ENCODE data around the gene C1orf53. TPM values are rescaled to one million over a fixed set of nuclear protein-coding genes. Genes with fewer than 3 reads are reported as not detected.
A peak's percentile ranks its signal among the peaks of the same experiment; 100 is the strongest.
"Not testable (repeated sequence)": the region's sequence is repeated elsewhere in the genome, so short reads cannot be mapped to it uniquely, and the experiment has no call there.

C1orf53 gene
- total and polyA plus RNA-seq, 9 of the 15 experiments (the other 6 are each of a cell fraction or from before 2014, with no cell fraction given), result 0.31 to 3.2 (median 2.3) TPM

GRCh38 chr1:197953472-197953871 lies 51.0 kb downstream of the C1orf53 start (continued):
- TF ChIP-seq, protein P1, sequence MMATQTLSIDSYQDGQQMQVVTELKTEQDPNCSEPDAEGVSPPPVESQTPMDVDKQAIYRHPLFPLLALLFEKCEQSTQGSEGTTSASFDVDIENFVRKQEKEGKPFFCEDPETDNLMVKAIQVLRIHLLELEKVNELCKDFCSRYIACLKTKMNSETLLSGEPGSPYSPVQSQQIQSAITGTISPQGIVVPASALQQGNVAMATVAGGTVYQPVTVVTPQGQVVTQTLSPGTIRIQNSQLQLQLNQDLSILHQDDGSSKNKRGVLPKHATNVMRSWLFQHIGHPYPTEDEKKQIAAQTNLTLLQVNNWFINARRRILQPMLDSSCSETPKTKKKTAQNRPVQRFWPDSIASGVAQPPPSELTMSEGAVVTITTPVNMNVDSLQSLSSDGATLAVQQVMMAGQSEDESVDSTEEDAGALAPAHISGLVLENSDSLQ (IDR thresholded peaks at IDR 0.05), result peak; percentile 41
- TF ChIP-seq CEBPB (tag; IDR thresholded peaks at IDR 0.05), result peak; percentile 26; the same call in 1 of the 2 replicates
- TF ChIP-seq, protein P2, sequence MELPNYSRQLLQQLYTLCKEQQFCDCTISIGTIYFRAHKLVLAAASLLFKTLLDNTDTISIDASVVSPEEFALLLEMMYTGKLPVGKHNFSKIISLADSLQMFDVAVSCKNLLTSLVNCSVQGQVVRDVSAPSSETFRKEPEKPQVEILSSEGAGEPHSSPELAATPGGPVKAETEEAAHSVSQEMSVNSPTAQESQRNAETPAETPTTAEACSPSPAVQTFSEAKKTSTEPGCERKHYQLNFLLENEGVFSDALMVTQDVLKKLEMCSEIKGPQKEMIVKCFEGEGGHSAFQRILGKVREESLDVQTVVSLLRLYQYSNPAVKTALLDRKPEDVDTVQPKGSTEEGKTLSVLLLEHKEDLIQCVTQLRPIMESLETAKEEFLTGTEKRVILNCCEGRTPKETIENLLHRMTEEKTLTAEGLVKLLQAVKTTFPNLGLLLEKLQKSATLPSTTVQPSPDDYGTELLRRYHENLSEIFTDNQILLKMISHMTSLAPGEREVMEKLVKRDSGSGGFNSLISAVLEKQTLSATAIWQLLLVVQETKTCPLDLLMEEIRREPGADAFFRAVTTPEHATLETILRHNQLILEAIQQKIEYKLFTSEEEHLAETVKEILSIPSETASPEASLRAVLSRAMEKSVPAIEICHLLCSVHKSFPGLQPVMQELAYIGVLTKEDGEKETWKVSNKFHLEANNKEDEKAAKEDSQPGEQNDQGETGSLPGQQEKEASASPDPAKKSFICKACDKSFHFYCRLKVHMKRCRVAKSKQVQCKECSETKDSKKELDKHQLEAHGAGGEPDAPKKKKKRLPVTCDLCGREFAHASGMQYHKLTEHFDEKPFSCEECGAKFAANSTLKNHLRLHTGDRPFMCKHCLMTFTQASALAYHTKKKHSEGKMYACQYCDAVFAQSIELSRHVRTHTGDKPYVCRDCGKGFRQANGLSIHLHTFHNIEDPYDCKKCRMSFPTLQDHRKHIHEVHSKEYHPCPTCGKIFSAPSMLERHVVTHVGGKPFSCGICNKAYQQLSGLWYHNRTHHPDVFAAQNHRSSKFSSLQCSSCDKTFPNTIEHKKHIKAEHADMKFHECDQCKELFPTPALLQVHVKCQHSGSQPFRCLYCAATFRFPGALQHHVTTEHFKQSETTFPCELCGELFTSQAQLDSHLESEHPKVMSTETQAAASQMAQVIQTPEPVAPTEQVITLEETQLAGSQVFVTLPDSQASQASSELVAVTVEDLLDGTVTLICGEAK (IDR thresholded peaks at IDR 0.05), result peak; percentile 72
- TF ChIP-seq, protein P2 (CRISPR knock-in tag; IDR thresholded peaks at IDR 0.05), result not testable (repeated sequence)
- peak; percentile 48 for TF ChIP-seq MEIS2 (IDR thresholded peaks at IDR 0.05; ENCODE audit: partially characterized antibody)
- not testable (repeated sequence) for TF ChIP-seq CEBPG (CRISPR knock-in tag; IDR thresholded peaks at IDR 0.05)
- peak; percentile 28 to 47; a peak in 2 of 4 replicates for TF ChIP-seq CEBPG (tag; conservative IDR thresholded peaks at IDR 0.05 in 1 of 2, IDR thresholded peaks at IDR 0.05 in 1 of 2)
- TF ChIP-seq SPI1 (IDR thresholded peaks at IDR 0.05; ENCODE audit: borderline replicate concordance, low read depth, low read length), result peak; percentile 39; the same call in 1 of the 2 replicates
